Neural cell (in vitro differentiated cells): ENCODE results near the gene JUND. TPM values are rescaled to one million over a fixed set of nuclear protein-coding genes. Genes with fewer than 3 reads are reported as not detected.
A peak's percentile ranks its signal among the peaks of the same experiment; 100 is the strongest.

ENCODE experiments used
- H2AFZ ChIP-seq: fragments of 200-600, 300-800 bp; sonication (generic), shearing (Covaris generic); 2 replicates; pipeline ENCODE4 v1.6.0; 2014; ENCODE audit warnings: low read depth, mild to moderate bottlenecking, antibody characterized with exemption, low read length, moderate library complexity
- H3F3A ChIP-seq: fragments of 200-600 bp; shearing (Covaris generic); 2 replicates; pipeline ENCODE4 v1.6.1; 2016; ENCODE audit warnings: mild to moderate bottlenecking, moderate library complexity, mixed read lengths, antibody characterized with exemption, low read length; ENCODE audit not compliant: insufficient read depth, poor library complexity, severe bottlenecking
- H3K27ac ChIP-seq: fragments of 200-600, 300-800 bp; sonication (generic), shearing (Covaris generic); 2 replicates; pipeline ENCODE4 v1.5.1; 2014; ENCODE audit warnings: mild to moderate bottlenecking, low read length, moderate library complexity
- H3K27me3 ChIP-seq: fragments of 300-800, 200-600 bp; sonication (generic), shearing (Covaris generic); 2 replicates; pipeline ENCODE4 v1.6.0; 2014; ENCODE audit warnings: mild to moderate bottlenecking, low read depth, low read length, moderate library complexity; ENCODE audit not compliant: insufficient read depth
- H3K36me3 ChIP-seq: fragments of 300-800, 200-600 bp; sonication (generic), shearing (Covaris generic); 2 replicates; pipeline ENCODE4 v1.5.1; 2014; ENCODE audit warnings: mild to moderate bottlenecking, antibody characterized with exemption, low read length, moderate library complexity; ENCODE audit not compliant: insufficient read depth
- H3K4me2 ChIP-seq: fragments of 300-800, 200-600 bp; sonication (generic), shearing (Covaris generic); 2 replicates; pipeline ENCODE4 v1.6.0; 2014; ENCODE audit warnings: mild to moderate bottlenecking, low read length
- H3K4me3 ChIP-seq: fragments of 300-800, 200-600 bp; sonication (generic), shearing (Covaris generic); 2 replicates; pipeline ENCODE4 v1.5.1; 2014; ENCODE audit warnings: mild to moderate bottlenecking, low read length, moderate library complexity
- H3K79me2 ChIP-seq: fragments of 200-600 bp; shearing (Covaris generic); replicated peaks from 2 replicates; pipeline ENCODE4 v1.6.0; 2014; ENCODE audit warnings: mild to moderate bottlenecking, low read length, moderate library complexity; ENCODE audit not compliant: insufficient read depth
- H3K9ac ChIP-seq: fragments of 300-800, 200-600 bp; sonication (generic), shearing (Covaris generic); 2 replicates; pipeline ENCODE4 v1.6.1; 2016; ENCODE audit warnings: mild to moderate bottlenecking, low read length, mixed read lengths
- H3K9me2 ChIP-seq: fragments of 200-600 bp; shearing (Covaris generic); 2 replicates; pipeline ENCODE4 v1.6.1; 2016; ENCODE audit warnings: mild to moderate bottlenecking, low read length, mixed read lengths; ENCODE audit not compliant: insufficient read depth
- H3K9me3 ChIP-seq: fragments of 200-600, 300-800 bp; sonication (generic), shearing (Covaris generic); 2 replicates; pipeline ENCODE4 v1.6.1; 2016; ENCODE audit warnings: mild to moderate bottlenecking, mixed run types, low read length, moderate library complexity, mixed read lengths
- H4K20me1 ChIP-seq: fragments of 200-600 bp; shearing (Covaris generic); 2 replicates; pipeline ENCODE4 v1.6.1; 2016; ENCODE audit warnings: mild to moderate bottlenecking, mixed run types; ENCODE audit not compliant: insufficient read depth
- EP300 ChIP-seq: fragments of 450-650 bp; conservative IDR thresholded peaks from 2 replicates; pipeline ENCODE4 v1.6.1; 2014; ENCODE audit warnings: antibody characterized with exemption, mild to moderate bottlenecking, moderate library complexity; ENCODE audit not compliant: poor library complexity, severe bottlenecking
- EZH2 ChIP-seq: fragments of 200-600, 300-800 bp; shearing (Covaris generic), sonication (generic); IDR thresholded peaks from 2 replicates; pipeline ENCODE4 v1.6.1; 2014; ENCODE audit warnings: antibody characterized with exemption, low read length, borderline replicate concordance, mild to moderate bottlenecking; ENCODE audit not compliant: insufficient read depth, poor library complexity, severe bottlenecking
- MXI1 ChIP-seq: fragments of 450-650 bp; conservative IDR thresholded peaks from 2 replicates; pipeline ENCODE4 v1.6.1; 2014; ENCODE audit warnings: antibody characterized with exemption, mild to moderate bottlenecking; ENCODE audit not compliant: poor library complexity, severe bottlenecking
- POLR2AphosphoS5 ChIP-seq: IDR thresholded peaks from 2 replicates; pipeline ENCODE4 v1.6.1; 2012
- RAD21 ChIP-seq: fragments of 450-650 bp; conservative IDR thresholded peaks from 2 replicates; pipeline ENCODE4 v1.6.1; 2014; ENCODE audit warnings: antibody characterized with exemption, mild to moderate bottlenecking, moderate library complexity
- SMC3 ChIP-seq: fragments of 450-650 bp; conservative IDR thresholded peaks from 2 replicates; pipeline ENCODE4 v1.6.1; 2014; ENCODE audit warnings: antibody characterized with exemption, mild to moderate bottlenecking, moderate library complexity; ENCODE audit not compliant: poor library complexity
- TAF1 ChIP-seq: IDR thresholded peaks from 2 replicates; pipeline ENCODE4 v1.6.1; 2012; ENCODE audit warnings: low read depth
- polyA plus RNA-seq: library from polyadenylated mRNA; depleted of rRNA; stranded (reverse); fragments of >200 nt; gene quantifications from 2 replicates; pipeline ENCODE4 v1.2.3, GENCODE V29; 2014
- TF ChIP-seq, protein P1 (sequence below): fragments of 450-650 bp; IDR thresholded peaks from 2 replicates; pipeline ENCODE4 v1.5.1; 2014; ENCODE audit warnings: antibody characterized with exemption, mild to moderate bottlenecking, moderate library complexity; ENCODE audit not compliant: poor library complexity, severe bottlenecking
- TF ChIP-seq, protein P2 (sequence below): IDR thresholded peaks from 2 replicates; pipeline ENCODE4 v1.6.1; 2012; ENCODE audit warnings: borderline replicate concordance

Gene JUND
- polyA plus RNA-seq, 1 donor from 2014 or later: 94.9 TPM

DNA sequence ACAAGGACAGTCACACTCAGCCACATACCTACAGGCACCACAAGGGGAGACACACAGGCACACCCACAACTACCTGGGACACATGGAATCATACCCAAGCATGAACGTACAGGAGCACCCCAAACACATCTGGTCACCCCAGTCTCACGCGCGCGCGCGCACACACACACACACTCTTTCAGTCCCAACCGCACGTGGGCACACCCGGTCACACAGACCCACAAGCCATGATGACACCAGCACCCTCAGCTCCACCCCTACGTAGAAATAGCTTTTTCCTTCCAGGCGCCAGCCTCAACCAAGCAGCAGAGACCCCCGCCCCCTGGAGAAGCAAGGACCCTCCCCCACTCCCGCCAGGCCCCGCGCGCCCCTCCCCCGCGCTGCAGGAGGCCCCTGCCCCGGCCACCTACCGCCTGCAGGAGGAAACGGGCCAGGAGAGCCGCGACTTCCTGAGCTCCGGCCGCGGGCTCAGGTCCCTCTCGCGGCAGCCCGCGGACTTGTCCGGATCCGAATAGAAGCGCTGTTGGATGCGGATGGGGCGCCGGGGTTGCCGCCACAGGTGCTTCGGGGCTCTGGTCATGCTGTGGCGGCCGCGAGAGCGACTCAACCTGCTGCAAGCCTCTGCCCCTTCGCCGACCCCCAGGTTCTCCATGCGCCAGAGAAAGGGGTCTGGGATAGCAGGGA, 48.7 kb downstream of the JUND start:
- peak overlapping the region; percentile 47 for H3K27ac ChIP-seq
- H3K4me2 ChIP-seq: peak overlapping the region; percentile 51
- TF ChIP-seq EZH2 (no peak), TAF1 (no peak), POLR2AphosphoS5 (peak; percentile 37), EP300 (no peak), RAD21 (peak; percentile 56), MXI1 (peak; percentile 38), SMC3 (peak; percentile 61)
- TF ChIP-seq, protein P1, sequence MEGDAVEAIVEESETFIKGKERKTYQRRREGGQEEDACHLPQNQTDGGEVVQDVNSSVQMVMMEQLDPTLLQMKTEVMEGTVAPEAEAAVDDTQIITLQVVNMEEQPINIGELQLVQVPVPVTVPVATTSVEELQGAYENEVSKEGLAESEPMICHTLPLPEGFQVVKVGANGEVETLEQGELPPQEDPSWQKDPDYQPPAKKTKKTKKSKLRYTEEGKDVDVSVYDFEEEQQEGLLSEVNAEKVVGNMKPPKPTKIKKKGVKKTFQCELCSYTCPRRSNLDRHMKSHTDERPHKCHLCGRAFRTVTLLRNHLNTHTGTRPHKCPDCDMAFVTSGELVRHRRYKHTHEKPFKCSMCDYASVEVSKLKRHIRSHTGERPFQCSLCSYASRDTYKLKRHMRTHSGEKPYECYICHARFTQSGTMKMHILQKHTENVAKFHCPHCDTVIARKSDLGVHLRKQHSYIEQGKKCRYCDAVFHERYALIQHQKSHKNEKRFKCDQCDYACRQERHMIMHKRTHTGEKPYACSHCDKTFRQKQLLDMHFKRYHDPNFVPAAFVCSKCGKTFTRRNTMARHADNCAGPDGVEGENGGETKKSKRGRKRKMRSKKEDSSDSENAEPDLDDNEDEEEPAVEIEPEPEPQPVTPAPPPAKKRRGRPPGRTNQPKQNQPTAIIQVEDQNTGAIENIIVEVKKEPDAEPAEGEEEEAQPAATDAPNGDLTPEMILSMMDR: peak; percentile 60
- TF ChIP-seq, protein P2, sequence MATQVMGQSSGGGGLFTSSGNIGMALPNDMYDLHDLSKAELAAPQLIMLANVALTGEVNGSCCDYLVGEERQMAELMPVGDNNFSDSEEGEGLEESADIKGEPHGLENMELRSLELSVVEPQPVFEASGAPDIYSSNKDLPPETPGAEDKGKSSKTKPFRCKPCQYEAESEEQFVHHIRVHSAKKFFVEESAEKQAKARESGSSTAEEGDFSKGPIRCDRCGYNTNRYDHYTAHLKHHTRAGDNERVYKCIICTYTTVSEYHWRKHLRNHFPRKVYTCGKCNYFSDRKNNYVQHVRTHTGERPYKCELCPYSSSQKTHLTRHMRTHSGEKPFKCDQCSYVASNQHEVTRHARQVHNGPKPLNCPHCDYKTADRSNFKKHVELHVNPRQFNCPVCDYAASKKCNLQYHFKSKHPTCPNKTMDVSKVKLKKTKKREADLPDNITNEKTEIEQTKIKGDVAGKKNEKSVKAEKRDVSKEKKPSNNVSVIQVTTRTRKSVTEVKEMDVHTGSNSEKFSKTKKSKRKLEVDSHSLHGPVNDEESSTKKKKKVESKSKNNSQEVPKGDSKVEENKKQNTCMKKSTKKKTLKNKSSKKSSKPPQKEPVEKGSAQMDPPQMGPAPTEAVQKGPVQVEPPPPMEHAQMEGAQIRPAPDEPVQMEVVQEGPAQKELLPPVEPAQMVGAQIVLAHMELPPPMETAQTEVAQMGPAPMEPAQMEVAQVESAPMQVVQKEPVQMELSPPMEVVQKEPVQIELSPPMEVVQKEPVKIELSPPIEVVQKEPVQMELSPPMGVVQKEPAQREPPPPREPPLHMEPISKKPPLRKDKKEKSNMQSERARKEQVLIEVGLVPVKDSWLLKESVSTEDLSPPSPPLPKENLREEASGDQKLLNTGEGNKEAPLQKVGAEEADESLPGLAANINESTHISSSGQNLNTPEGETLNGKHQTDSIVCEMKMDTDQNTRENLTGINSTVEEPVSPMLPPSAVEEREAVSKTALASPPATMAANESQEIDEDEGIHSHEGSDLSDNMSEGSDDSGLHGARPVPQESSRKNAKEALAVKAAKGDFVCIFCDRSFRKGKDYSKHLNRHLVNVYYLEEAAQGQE: no peak
- H3K4me3 ChIP-seq: peak overlapping the region; percentile 80
- H3K9me3 ChIP-seq: no peaks in the 10 kb centered on the region
- no peaks in the 10 kb centered on the region for H3K9me2 ChIP-seq
- no peaks in the 10 kb centered on the region for H3F3A ChIP-seq
- H2AFZ ChIP-seq: peak overlapping the region; percentile 65
- peaks cover 27% of the 10 kb centered on the region for H3K27me3 ChIP-seq
- H3K9ac ChIP-seq: peak overlapping the region; percentile 73
- no peaks in the 10 kb centered on the region for H4K20me1 ChIP-seq
- H3K79me2 ChIP-seq: no peaks in the 10 kb centered on the region
- no peaks in the 10 kb centered on the region for H3K36me3 ChIP-seq

DNA sequence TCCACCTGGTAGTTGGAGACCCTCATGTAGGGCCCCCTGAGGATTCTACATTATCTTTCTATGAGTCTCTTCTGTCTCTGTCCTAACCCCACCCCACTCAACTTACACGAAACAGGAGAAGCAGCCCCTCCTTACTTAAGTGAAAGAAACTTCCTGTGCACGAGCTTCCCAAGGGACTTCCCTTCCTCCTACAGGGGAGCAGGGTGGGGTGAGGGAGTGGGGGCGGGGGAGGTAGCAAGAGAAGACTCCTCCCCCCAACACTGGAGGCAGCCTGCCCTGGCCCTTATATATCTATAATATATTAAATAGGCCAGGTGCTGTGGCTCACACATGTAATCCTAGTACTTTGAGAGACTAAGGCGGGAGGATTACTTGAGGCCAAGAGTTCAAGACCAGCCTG, 49.6 kb downstream of the JUND start:
- no peaks in the 10 kb centered on the region for H3K9me2 ChIP-seq
- no peak for TF ChIP-seq TAF1
- no peak for TF ChIP-seq EP300
- TF ChIP-seq MXI1: no peak
- TF ChIP-seq RAD21: no peak
- TF ChIP-seq, protein P1: no peak
- TF ChIP-seq EZH2: no peak
- TF ChIP-seq, protein P2: no peak
- no peak for TF ChIP-seq POLR2AphosphoS5
- no peak for TF ChIP-seq SMC3
- no peak overlapping the region for H3K4me2 ChIP-seq
- no peaks in the 10 kb centered on the region for H3K9me3 ChIP-seq
- H4K20me1 ChIP-seq: no peaks in the 10 kb centered on the region
- no peaks in the 10 kb centered on the region for H3K79me2 ChIP-seq
- H3K27ac ChIP-seq: no peak overlapping the region
- no peaks in the 10 kb centered on the region for H3F3A ChIP-seq
- peaks cover 33% of the 10 kb centered on the region for H3K27me3 ChIP-seq
- H3K9ac ChIP-seq: no peak overlapping the region
- H3K36me3 ChIP-seq: no peaks in the 10 kb centered on the region
- H3K4me3 ChIP-seq: no peak overlapping the region
- H2AFZ ChIP-seq: no peak overlapping the region
